Fibroblast of villous mesenchyme (primary cell): ENCODE results near the gene CD9. TPM values are rescaled to one million over a fixed set of nuclear protein-coding genes. Genes with fewer than 3 reads are reported as not detected.

ENCODE experiments used
- DNase-seq: peaks from one replicate; pipeline ENCODE4 v3.0.0-alpha.2; 2010; ENCODE audit warnings: low read depth
- H3K4me3 ChIP-seq: 2 replicates; pipeline ENCODE4 v1.5.1; 2011; ENCODE audit warnings: low read depth, mild to moderate bottlenecking, low read length
- CTCF ChIP-seq: IDR thresholded peaks from 2 replicates; pipeline ENCODE4 v1.5.1; 2012; ENCODE audit warnings: low read depth, mild to moderate bottlenecking, low read length; ENCODE audit not compliant: insufficient read depth
- total RNA-seq: library from RNA; depleted of rRNA; stranded (reverse); fragments of >200 nt; gene quantifications from 2 replicates; pipeline ENCODE4 v1.2.3, GENCODE V29; 2012

The CD9 gene
- total RNA-seq, 1 donor: 209 TPM

GRCh38 chr12:6225630-6226001 lies 25.4 kb downstream of the CD9 start:
- no peak overlapping the region for H3K4me3 ChIP-seq
- DNase-seq: no peak
- no peak for TF ChIP-seq CTCF

GRCh38 chr12:6226002-6226678 lies 25.9 kb downstream of the CD9 start:
- DNase-seq: peak; percentile 88
- no peak overlapping the region for H3K4me3 ChIP-seq
- no peak for TF ChIP-seq CTCF

GRCh38 chr12:6226679-6227051 lies 26.5 kb downstream of the CD9 start:
- DNase-seq: no peak
- no peak overlapping the region for H3K4me3 ChIP-seq
- no peak for TF ChIP-seq CTCF

- TF ChIP-seq CTCF: no peak
- DNase-seq: peak; percentile 79
- H3K4me3 ChIP-seq: no peak overlapping the region
Observed at GRCh38 chr12:6228535-6229223, 28.5 kb downstream of the CD9 start.

GRCh38 chr12:6229224-6230218 lies 29.3 kb downstream of the CD9 start:
- H3K4me3 ChIP-seq: no peak overlapping the region
- TF ChIP-seq CTCF: no peak
- peak; percentile 90 for DNase-seq

GRCh38 chr12:6230321-6231110 lies 30.3 kb downstream of the CD9 start:
- DNase-seq: peak; percentile 78
- TF ChIP-seq CTCF: no peak
- H3K4me3 ChIP-seq: no peak overlapping the region
